ENCODE data around the gene C20orf202.
"Not testable (repeated sequence)": the region's sequence is repeated elsewhere in the genome, so short reads cannot be mapped to it uniquely, and the experiment has no call there.

Gene C20orf202

GRCh38 chr20:1247689-1248088 is 44.4 kb downstream of the C20orf202 start:
- no peak for DNase-seq (ENCODE audit: low read depth in 2 of 2)

GRCh38 chr20:1250282-1250681 is 47.0 kb downstream of the C20orf202 start:
- DNase-seq (ENCODE audit: low read depth in 2 of 2) = not testable (repeated sequence)

DNA sequence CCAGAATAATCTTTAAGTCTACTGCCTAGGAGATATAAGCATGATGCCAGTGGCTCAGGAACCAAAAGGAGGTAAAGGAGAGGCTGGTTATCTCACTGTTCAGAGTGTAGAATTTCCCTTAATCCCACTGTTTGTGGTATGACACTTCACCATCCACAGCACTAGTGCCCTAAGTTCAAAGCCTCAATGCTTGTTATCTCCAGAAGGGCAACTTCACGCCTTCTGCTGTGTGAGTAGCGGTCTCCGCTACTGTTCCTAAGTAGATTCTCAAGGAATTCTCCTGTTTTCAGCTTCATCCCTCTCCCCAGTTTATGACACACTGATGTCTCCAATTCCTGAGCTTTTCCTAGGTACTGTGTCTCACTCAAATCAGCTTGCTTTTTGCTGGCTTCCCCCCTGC is 49.2 kb downstream of the C20orf202 start:
- DNase-seq (ENCODE audit: low read depth in 2 of 2) = no peak

GRCh38 chr20:1254254-1254653 is 51.0 kb downstream of the C20orf202 start:
- no peak for DNase-seq (ENCODE audit: low read depth in 2 of 2)

DNA sequence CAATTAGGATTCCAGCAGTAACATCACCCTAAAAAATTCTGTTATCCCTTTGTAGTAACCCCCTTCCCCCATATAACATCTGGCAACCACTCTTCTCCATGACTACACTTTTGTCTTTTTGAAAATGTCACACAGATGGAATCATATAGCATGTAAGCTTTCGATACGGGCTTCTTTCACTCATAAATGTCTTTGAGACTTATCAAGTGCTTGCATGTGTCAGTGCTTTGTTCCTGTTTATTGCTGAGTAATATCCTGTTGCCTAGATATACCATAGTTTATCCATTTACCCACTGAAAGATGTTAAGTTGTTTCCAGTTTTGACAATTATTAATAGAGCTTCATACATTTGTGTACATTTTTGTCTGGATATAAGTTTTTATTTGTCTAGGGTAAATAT is 52.4 kb downstream of the C20orf202 start:
- no peak for DNase-seq (ENCODE audit: low read depth in 2 of 2)

Data from fibroblast of skin of left biceps (primary cell).